Upper lobe of right lung (tissue), 1 donor: Measurements from ENCODE around the gene DAAM1. TPM values are rescaled to one million over a fixed set of nuclear protein-coding genes. Genes with fewer than 3 reads are reported as not detected.

Source experiments
- ATAC-seq: fragments of 200-7000 bp; cut with Tn5 transposase; one replicate; pipeline ENCODE4 v1.9.1; 2020; ENCODE audit warnings: mild to moderate bottlenecking, moderate library complexity
- DNase-seq: peaks from one replicate; pipeline ENCODE4 v3.0.0-alpha.2; 2020
- H3K27ac ChIP-seq: fragments of 200-600 bp; one replicate; pipeline ENCODE4 v1.8.0; 2022
- H3K27me3 ChIP-seq: fragments of 200-600 bp; one replicate; pipeline ENCODE4 v1.8.0; 2022; ENCODE audit warnings: mild to moderate bottlenecking
- H3K36me3 ChIP-seq: fragments of 200-600 bp; one replicate; pipeline ENCODE4 v1.8.0; 2022
- H3K4me1 ChIP-seq: fragments of 200-600 bp; one replicate; pipeline ENCODE4 v1.8.0; 2022
- H3K4me3 ChIP-seq: fragments of 200-600 bp; one replicate; pipeline ENCODE4 v1.8.0; 2022; ENCODE audit warnings: mild to moderate bottlenecking
- H3K9me3 ChIP-seq: fragments of 200-600 bp; one replicate; pipeline ENCODE4 v1.8.0; 2022
- CTCF ChIP-seq: fragments of 200-600 bp; IDR thresholded peaks from one replicate; pipeline ENCODE4 v1.8.0; 2022; ENCODE audit warnings: antibody characterized with exemption
- intact Hi-C: fragments of 100-400 bp; cut with DNase I; formaldehyde crosslinking; loops from one replicate; pipeline ENCODE4 v1.11.0; 2022
- total RNA-seq: library from RNA; stranded (reverse); fragmentation: NEBNext Ultra II Directional; extraction: Animal tissue kit (Norgen Biotek cat#: 25700); gene quantifications from one replicate; pipeline ENCODE4 v1.2.1, GENCODE V29; 2021
- donor health status: DM: no; HTN: yes; CAD: no; lungs with severe emphysema.

DAAM1 gene
- total RNA-seq, 1 donor from 2014 or later: 51.2 TPM

- no peaks in the 10 kb centered on the region for H3K36me3 ChIP-seq
- H3K9me3 ChIP-seq: no peaks in the 10 kb centered on the region
- TF ChIP-seq CTCF: no peak
- intact Hi-C loops: no loop called here
- H3K4me1 ChIP-seq: peaks cover 30% of the 10 kb centered on the region
- DNase-seq: no peak
- no peak for ATAC-seq
- H3K27me3 ChIP-seq: no peaks in the 10 kb centered on the region
- H3K27ac ChIP-seq: no peak overlapping the region
- no peak overlapping the region for H3K4me3 ChIP-seq
Observed at GRCh38 chr14:59316151-59316830, 127.8 kb downstream of the DAAM1 start.

- Histone ChIP-seq H3K36me3 (no peaks in the 10 kb centered on the region), H3K27ac (no peak overlapping the region), H3K27me3 (no peaks in the 10 kb centered on the region), H3K4me1 (peaks cover 36% of the 10 kb centered on the region), H3K9me3 (no peaks in the 10 kb centered on the region), H3K4me3 (no peak overlapping the region)
- no peak for TF ChIP-seq CTCF
- DNase-seq (no peak), ATAC-seq (no peak)
- intact Hi-C loops: no loop called here
Observed at GRCh38 chr14:59317346-59317745, 128.9 kb downstream of the DAAM1 start.

GRCh38 chr14:59317798-59318505 is 129.5 kb downstream of the DAAM1 start:
- peak; percentile 52 for ATAC-seq

GRCh38 chr14:59318908-59319307 is 130.4 kb downstream of the DAAM1 start:
- Histone ChIP-seq H3K27me3 (no peaks in the 10 kb centered on the region), H3K9me3 (no peaks in the 10 kb centered on the region), H3K4me1 (peaks cover 32% of the 10 kb centered on the region), H3K27ac (peak overlapping the region; percentile 21), H3K36me3 (no peaks in the 10 kb centered on the region), H3K4me3 (no peak overlapping the region)
- intact Hi-C loops: no loop called here
- no peak for ATAC-seq
- TF ChIP-seq CTCF: no peak
- no peak for DNase-seq

More at GRCh38 chr14:59317798-59318505, 129.5 kb downstream of the DAAM1 start:
- TF ChIP-seq CTCF: no peak
- Histone ChIP-seq H3K9me3 (no peaks in the 10 kb centered on the region), H3K4me3 (no peak overlapping the region), H3K27me3 (no peaks in the 10 kb centered on the region), H3K36me3 (no peaks in the 10 kb centered on the region), H3K27ac (peak overlapping the region; percentile 55), H3K4me1 (peaks cover 33% of the 10 kb centered on the region)
- intact Hi-C loops: no loop called here
- DNase-seq: no peak

- H3K36me3 ChIP-seq: no peaks in the 10 kb centered on the region
- peaks cover 32% of the 10 kb centered on the region for H3K4me1 ChIP-seq
- no peak for TF ChIP-seq CTCF
- intact Hi-C loops: no loop called here
- H3K27me3 ChIP-seq: no peaks in the 10 kb centered on the region
- no peak overlapping the region for H3K4me3 ChIP-seq
- no peaks in the 10 kb centered on the region for H3K9me3 ChIP-seq
- H3K27ac ChIP-seq: no peak overlapping the region
- DNase-seq: no peak
- no peak for ATAC-seq
Observed at GRCh38 chr14:59320361-59320760, 131.9 kb downstream of the DAAM1 start.
